Choroid plexus epithelial cell (primary cell): Measurements from ENCODE around the gene PXK.

Experiments
- DNase-seq: peaks from one replicate; pipeline ENCODE4 v3.0.0-alpha.2; 2010; ENCODE audit warnings: low read depth
- H3K4me3 ChIP-seq: 2 replicates; pipeline ENCODE4 v1.5.1; 2011; ENCODE audit warnings: low read depth, mild to moderate bottlenecking, control low read depth, low read length, moderate library complexity
- TF ChIP-seq, protein P1 (sequence below): conservative IDR thresholded peaks from 2 replicates; pipeline ENCODE4 v1.5.1; 2011; ENCODE audit warnings: low read depth, mild to moderate bottlenecking, control low read depth, inconsistent platforms, low read length, moderate library complexity

The PXK gene

GRCh38 chr3:58323529-58324390 lies 8.9 kb upstream of the PXK start:
- no peak for DNase-seq
- no peak overlapping the region for H3K4me3 ChIP-seq
- TF ChIP-seq, protein P1, sequence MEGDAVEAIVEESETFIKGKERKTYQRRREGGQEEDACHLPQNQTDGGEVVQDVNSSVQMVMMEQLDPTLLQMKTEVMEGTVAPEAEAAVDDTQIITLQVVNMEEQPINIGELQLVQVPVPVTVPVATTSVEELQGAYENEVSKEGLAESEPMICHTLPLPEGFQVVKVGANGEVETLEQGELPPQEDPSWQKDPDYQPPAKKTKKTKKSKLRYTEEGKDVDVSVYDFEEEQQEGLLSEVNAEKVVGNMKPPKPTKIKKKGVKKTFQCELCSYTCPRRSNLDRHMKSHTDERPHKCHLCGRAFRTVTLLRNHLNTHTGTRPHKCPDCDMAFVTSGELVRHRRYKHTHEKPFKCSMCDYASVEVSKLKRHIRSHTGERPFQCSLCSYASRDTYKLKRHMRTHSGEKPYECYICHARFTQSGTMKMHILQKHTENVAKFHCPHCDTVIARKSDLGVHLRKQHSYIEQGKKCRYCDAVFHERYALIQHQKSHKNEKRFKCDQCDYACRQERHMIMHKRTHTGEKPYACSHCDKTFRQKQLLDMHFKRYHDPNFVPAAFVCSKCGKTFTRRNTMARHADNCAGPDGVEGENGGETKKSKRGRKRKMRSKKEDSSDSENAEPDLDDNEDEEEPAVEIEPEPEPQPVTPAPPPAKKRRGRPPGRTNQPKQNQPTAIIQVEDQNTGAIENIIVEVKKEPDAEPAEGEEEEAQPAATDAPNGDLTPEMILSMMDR: no peak

DNA sequence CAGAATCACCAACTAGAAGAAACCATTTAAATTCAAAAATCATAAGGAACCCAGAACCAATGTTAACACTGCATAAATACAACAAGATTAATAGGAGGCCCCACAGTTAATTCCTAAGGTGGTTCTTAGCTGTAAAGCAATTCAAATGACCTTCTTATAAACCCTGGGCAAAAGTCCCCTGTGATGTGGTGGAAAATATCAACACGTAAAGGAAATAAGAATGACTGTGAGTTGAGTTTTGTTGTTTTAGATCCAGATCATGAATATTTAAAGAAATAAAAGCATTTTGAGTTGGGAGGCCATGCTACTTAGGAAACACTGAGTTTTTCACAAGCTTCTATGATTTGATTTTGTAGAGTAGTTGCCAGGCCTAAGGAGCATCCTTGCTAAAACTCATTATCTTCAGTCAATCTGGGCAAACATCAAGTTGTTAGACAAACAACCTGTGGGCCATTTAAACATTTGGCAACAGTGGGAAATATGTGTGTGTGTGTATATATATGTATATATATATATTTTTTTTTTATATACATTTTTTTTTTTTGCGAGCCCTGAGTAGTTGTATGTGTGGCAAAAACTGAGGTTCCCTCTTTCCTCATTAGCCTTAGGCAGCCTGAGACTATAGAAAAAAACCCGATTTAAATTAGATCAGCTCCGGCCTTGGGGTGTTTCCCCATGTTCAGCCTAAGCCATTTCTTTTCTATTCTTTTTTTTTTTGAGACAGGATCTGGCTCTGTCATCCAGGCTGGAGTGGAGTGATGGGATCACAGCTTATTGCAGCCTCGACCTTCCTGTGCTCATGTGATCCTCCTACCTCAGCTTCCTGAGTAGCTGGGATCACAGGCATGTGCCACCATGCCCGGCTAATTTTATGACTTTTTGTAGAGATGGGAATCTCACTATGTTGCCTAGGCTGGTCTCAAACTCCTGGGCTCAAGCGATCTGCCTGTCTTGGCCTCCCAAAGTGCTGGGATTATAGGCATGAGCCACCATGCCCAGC lies 8.0 kb upstream of the PXK start:
- TF ChIP-seq, protein P1: no peak
- DNase-seq: peak; percentile 38
- H3K4me3 ChIP-seq: no peak overlapping the region

DNA sequence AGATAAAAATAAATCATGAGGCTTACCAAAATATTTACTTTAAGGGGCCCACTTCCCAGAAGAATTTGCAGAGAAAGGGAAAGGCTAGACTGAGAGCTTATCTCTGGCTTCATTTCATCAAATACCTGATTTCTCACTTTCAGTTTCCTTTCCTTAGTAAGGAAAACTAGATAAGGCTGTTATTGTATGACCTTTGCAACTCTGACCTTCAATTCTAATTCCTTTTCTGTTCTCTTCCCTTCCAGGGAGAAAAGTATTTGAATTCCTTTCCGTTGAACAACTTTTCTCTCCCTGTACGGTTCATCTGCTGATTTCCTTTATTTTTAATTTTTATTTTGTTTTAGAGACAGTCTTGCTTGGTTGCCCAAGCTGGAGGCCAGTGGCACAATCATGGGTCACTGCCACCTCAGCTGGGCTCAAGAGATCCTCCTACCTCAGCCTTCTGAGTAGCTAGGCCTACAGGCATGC lies 7.1 kb upstream of the PXK start:
- no peak overlapping the region for H3K4me3 ChIP-seq
- peak; percentile 55 for DNase-seq
- TF ChIP-seq, protein P1: no peak

DNA sequence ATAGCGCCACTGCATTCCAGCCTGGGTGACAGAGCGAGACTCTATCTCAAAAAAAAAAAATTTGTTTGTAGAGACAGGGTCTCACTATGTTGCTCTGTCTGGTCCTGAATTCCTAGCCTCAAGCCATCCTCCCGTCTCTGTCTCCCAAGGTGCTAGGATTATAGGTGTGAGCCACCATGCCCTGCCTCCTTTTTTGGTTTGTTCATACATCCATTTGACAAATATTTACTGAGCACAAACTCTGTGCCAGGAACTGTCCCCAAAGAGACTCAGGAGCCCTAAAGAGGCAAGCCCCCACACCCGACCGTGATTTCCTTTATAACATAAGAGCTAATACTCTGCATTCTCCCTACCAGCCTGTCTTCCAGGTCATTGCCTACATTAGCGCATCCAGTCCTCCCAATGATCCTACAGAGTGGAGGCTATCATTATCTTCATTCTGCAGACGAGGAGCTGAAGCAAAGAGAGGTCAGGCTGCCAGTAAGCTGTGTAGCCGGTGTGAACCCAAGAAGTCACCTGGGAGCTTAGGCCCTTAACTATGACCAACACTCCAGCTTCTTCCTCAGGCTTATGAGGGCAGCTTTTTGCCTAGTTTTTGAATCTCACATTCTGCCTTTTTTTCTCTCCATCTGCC lies 6.3 kb upstream of the PXK start:
- TF ChIP-seq, protein P1: no peak
- no peak for DNase-seq

DNA sequence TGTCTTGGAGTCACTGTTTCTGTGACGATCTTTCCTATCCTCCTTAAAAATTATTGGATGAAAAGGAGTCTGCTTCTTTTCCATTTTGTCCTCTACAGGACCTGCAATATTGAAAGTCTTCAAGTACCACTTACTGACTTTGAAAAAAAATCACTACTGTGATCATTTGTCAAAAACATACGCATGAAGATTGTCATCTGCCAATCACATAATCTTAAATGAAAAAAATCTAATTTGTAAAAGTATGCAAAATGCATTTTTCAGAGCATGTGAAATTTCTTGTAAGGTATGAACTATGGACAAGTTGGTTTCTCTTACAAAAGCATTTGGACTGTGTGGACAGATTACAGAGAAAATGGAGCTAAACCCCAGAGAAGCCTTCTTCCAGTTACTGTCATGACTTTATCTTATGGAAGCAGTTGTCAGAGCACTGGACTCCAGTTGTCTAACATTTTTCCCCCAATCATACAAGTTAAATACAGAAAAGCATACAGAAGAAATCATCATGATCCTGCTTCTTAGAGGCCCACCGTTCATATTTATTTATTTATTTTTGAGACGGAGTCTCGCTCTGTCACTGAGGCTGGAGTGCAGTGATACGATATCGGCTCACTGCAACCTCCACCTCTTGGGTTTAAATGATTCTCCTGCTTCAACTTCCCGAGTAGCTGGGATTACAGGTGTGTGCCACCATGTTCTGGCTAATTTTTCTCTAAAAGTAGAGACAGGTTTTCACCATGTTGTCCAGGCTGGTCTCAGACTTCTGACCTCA lies 3.4 kb upstream of the PXK start:
- no peak for DNase-seq
- TF ChIP-seq, protein P1: no peak
- H3K4me3 ChIP-seq: no peak overlapping the region

More for the DNA sequence above, 6.3 kb upstream of the PXK start:
- no peak overlapping the region for H3K4me3 ChIP-seq

DNA sequence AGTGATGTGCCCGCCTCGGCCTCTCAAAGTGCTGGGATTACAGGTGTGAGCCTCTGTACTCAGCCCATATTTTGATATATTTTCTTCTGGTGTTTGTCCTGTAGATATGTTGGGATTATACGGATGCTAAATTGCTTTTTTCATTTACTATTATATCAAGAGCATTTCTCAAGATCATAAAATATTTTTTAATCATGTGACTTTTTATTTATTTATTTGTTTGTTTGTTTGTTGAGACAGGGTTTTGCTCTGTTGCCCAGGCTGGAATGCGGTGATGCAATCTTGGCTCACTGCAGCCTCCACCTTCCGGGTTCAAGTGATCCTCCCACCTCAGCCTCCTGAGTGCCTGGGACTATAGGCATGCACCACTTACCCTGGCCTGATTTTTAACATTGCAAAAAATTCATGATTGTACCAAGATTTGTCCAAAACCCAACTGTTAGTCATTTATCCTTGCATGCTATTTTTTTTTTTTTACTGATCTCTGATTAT lies 2.7 kb upstream of the PXK start:
- TF ChIP-seq, protein P1: no peak
- no peak overlapping the region for H3K4me3 ChIP-seq
- no peak for DNase-seq
